Measurements from ENCODE around the gene TCF7L1.
A peak's percentile ranks its signal among the peaks of the same experiment; 100 is the strongest.
"Not testable (repeated sequence)": the region's sequence is repeated elsewhere in the genome, so short reads cannot be mapped to it uniquely, and the experiment has no call there.

TCF7L1 gene

GRCh38 chr2:85132397-85132796 is 795 bp upstream of the TCF7L1 start:
- no peak for DNase-seq

GRCh38 chr2:85133751-85134254 is 611 bp downstream of the TCF7L1 start:
- DNase-seq, result peak; percentile 61

GRCh38 chr2:85134255-85134895 is 1.2 kb downstream of the TCF7L1 start:
- DNase-seq, result no peak

- no peak for DNase-seq
Measured at GRCh38 chr2:85134896-85135659, 1.9 kb downstream of the TCF7L1 start.

- DNase-seq, result no peak
Measured at GRCh38 chr2:85135660-85135914, 2.4 kb downstream of the TCF7L1 start.

- no peak for DNase-seq
Measured at GRCh38 chr2:85137156-85137555, 4.0 kb downstream of the TCF7L1 start.

- no peak for DNase-seq
Measured at GRCh38 chr2:85143463-85144082, 10.4 kb downstream of the TCF7L1 start.

- no peak for DNase-seq
Measured at GRCh38 chr2:85145116-85145820, 12.1 kb downstream of the TCF7L1 start.

- DNase-seq, result no peak
Measured at GRCh38 chr2:85148190-85148589, 15.0 kb downstream of the TCF7L1 start.

- DNase-seq, result no peak
Measured at GRCh38 chr2:85151026-85151425, 17.8 kb downstream of the TCF7L1 start.

- DNase-seq, result no peak
Measured at GRCh38 chr2:85152895-85153294, 19.7 kb downstream of the TCF7L1 start.

- no peak for DNase-seq
Measured at GRCh38 chr2:85154048-85154753, 21.0 kb downstream of the TCF7L1 start.

- DNase-seq, result not testable (repeated sequence)
Measured at GRCh38 chr2:85155082-85155481, 21.9 kb downstream of the TCF7L1 start.

GRCh38 chr2:85156153-85156552 is 23.0 kb downstream of the TCF7L1 start:
- DNase-seq, result no peak

GRCh38 chr2:85156619-85157018 is 23.4 kb downstream of the TCF7L1 start:
- no peak for DNase-seq

- no peak for DNase-seq
Measured at GRCh38 chr2:85157345-85157744, 24.2 kb downstream of the TCF7L1 start.

GRCh38 chr2:85158559-85159273 is 25.5 kb downstream of the TCF7L1 start:
- DNase-seq, result no peak

GRCh38 chr2:85159589-85159988 is 26.4 kb downstream of the TCF7L1 start:
- no peak for DNase-seq

- no peak for DNase-seq
Measured at GRCh38 chr2:85160966-85161960, 28.1 kb downstream of the TCF7L1 start.

- DNase-seq, result no peak
Measured at GRCh38 chr2:85162746-85163301, 29.6 kb downstream of the TCF7L1 start.

- DNase-seq, result no peak
Measured at GRCh38 chr2:85163675-85164074, 30.5 kb downstream of the TCF7L1 start.

Data from activated CD8-positive, alpha-beta memory T cell treated with anti-CD3 and anti-CD28 coated beads, Interleukin-2, amount 50 U/mL, for 48 hours (primary cell).